ENCODE measurements around the gene SCARB1. TPM values are rescaled to one million over a fixed set of nuclear protein-coding genes. Genes with fewer than 3 reads are reported as not detected.
"Not testable (repeated sequence)": the region's sequence is repeated elsewhere in the genome, so short reads cannot be mapped to it uniquely, and the experiment has no call there.

SCARB1 gene, protein sequence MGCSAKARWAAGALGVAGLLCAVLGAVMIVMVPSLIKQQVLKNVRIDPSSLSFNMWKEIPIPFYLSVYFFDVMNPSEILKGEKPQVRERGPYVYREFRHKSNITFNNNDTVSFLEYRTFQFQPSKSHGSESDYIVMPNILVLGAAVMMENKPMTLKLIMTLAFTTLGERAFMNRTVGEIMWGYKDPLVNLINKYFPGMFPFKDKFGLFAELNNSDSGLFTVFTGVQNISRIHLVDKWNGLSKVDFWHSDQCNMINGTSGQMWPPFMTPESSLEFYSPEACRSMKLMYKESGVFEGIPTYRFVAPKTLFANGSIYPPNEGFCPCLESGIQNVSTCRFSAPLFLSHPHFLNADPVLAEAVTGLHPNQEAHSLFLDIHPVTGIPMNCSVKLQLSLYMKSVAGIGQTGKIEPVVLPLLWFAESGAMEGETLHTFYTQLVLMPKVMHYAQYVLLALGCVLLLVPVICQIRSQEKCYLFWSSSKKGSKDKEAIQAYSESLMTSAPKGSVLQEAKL
- total RNA-seq (2022): 104 and 106 TPM in 2 replicates
- percentile 72 among the genes with signal in this experiment for Bru-seq, nascent RNA
- percentile 75 among the genes with signal in this experiment for BruChase-seq, experiment 1, labeled RNA remaining after a 2-hour chase
- BruChase-seq, experiment 2, labeled RNA remaining after a 6-hour chase: percentile 79 among the genes with signal in this experiment
- long read RNA-seq, transcript SCARB1-201 (13 exons, 2,611 nt): major isoform, 76 of 134 reads
- long read RNA-seq, partial matches to known transcripts: 31 of 134 reads
- long read RNA-seq, other reads (novel, unspliced or antisense): 22 of 134 reads

GRCh38 chr12:124863416-124864325 is at the start of gene SCARB1:
SCARB1 (minus strand) TSS chr12:124863864; CDS start chr12:124863720, 144 bp downstream.
- Histone ChIP-seq H3K4me1 (peaks cover 17% of the 10 kb centered on the region), H3K27me3 (replicated peaks; ENCODE audit: control insufficient read depth, insufficient read depth, low read length) (no peaks in the 10 kb centered on the region), H3K4me3 (ENCODE audit: low read depth, low read length) (peak within 1 kb of the TSS; percentile 94), H3K36me3 (ENCODE audit: control insufficient read depth, insufficient read depth, low read length) (no peaks in the 10 kb centered on the region), H3K9me3 (no peaks in the 10 kb centered on the region)
- Mint-ChIP-seq H3K27me3 (ENCODE audit: insufficient read depth, unreplicated experiment) (no peaks in the 10 kb centered on the region), H3K4me1 (ENCODE audit: low read depth, unreplicated experiment) (peaks cover 38% of the 10 kb centered on the region), H3K4me3 (ENCODE audit: unreplicated experiment) (peak within 1 kb of the TSS; percentile 95), H3K36me3 (ENCODE audit: insufficient read depth, unreplicated experiment) (peaks cover 19% of the 10 kb centered on the region), H3K27ac (ENCODE audit: unreplicated experiment) (peak within 1 kb of the TSS; percentile 89), H3K9me3 (ENCODE audit: unreplicated experiment) (no peaks in the 10 kb centered on the region)
- BruUV-seq (replicated peaks): no TSS peak
- peak; percentile 86 to 92 for DNase-seq
- ChIA-PET POLR2A (interaction anchor here (1.0 to 1.3 kb wide), 2 partner anchors 22 to 36 kb away, joined by 4 to 5 read pairs; no protein-coding TSS in a partner anchor), CTCF (interaction anchor here (0.5 to 1.3 kb wide), 5 partner anchors 36 to 180 kb away, joined by 3 to 9 read pairs (median 4); no protein-coding TSS in a partner anchor)
- intact Hi-C loops (cut with micrococcal nuclease; ENCODE audit: unreplicated experiment): loop anchor here (1.0 to 2.0 kb wide), 3 partner anchors 21 to 43 kb away; no protein-coding TSS in a partner anchor
- TF ChIP-seq, protein P1, sequence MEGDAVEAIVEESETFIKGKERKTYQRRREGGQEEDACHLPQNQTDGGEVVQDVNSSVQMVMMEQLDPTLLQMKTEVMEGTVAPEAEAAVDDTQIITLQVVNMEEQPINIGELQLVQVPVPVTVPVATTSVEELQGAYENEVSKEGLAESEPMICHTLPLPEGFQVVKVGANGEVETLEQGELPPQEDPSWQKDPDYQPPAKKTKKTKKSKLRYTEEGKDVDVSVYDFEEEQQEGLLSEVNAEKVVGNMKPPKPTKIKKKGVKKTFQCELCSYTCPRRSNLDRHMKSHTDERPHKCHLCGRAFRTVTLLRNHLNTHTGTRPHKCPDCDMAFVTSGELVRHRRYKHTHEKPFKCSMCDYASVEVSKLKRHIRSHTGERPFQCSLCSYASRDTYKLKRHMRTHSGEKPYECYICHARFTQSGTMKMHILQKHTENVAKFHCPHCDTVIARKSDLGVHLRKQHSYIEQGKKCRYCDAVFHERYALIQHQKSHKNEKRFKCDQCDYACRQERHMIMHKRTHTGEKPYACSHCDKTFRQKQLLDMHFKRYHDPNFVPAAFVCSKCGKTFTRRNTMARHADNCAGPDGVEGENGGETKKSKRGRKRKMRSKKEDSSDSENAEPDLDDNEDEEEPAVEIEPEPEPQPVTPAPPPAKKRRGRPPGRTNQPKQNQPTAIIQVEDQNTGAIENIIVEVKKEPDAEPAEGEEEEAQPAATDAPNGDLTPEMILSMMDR (IDR thresholded peaks at IDR 0.05; ENCODE audit: insufficient read depth in 1 of 2, low read depth in 1 of 2, low read length in 1 of 2, severe bottlenecking in 1 of 2, unreplicated experiment in 1 of 2): peak; percentile 15 to 36

- POLR2A ChIA-PET; H3K9me3 ChIP-seq; H3K27me3 Mint-ChIP-seq (ENCODE audit: insufficient read depth, unreplicated experiment); H3K9me3 Mint-ChIP-seq (ENCODE audit: unreplicated experiment); intact Hi-C loops (cut with micrococcal nuclease; ENCODE audit: unreplicated experiment); H3K27me3 ChIP-seq (replicated peaks; ENCODE audit: control insufficient read depth, insufficient read depth, low read length); CTCF ChIA-PET; H3K36me3 ChIP-seq (ENCODE audit: control insufficient read depth, insufficient read depth, low read length); DNase-seq: not testable (repeated sequence)
- Mint-ChIP-seq H3K27ac (ENCODE audit: unreplicated experiment) (peak overlapping the region; percentile 100), H3K4me1 (ENCODE audit: low read depth, unreplicated experiment) (peaks cover 46% of the 10 kb centered on the region), H3K36me3 (ENCODE audit: insufficient read depth, unreplicated experiment) (peaks cover 83% of the 10 kb centered on the region), H3K4me3 (ENCODE audit: unreplicated experiment) (peak overlapping the region; percentile 98)
- TSS peak; percentile 39 for BruUV-seq (replicated peaks)
- Histone ChIP-seq H3K4me3 (ENCODE audit: low read depth, low read length) (peak overlapping the region; percentile 11; the same call in 1 of the 2 replicates), H3K4me1 (peaks cover 31% of the 10 kb centered on the region)
Measured at GRCh38 chr12:124912529-124913287, 49.0 kb upstream of the SCARB1 start.

DNA sequence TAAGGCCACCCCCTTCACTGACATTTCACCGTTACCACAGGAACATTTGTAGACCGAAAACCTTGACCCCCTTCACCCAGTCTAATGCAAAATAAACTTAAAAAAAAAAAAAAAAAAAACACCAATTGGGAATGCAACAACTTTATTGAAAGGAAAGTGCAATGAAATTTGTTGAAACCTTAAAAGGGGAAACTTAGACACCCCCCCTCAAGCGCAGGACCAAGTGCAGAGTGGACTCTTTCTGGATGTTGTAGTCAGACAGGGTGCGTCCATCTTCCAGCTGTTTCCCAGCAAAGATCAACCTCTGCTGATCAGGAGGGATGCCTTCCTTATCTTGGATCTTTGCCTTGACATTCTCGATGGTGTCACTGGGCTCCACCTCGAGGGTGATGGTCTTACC is 47.9 kb upstream of the SCARB1 start:
- CTCF ChIA-PET: interaction anchor here (1.4 kb wide), 1 partner anchor 28 kb away, joined by 4 read pairs; no protein-coding TSS in a partner anchor
- H3K4me1 ChIP-seq: peaks cover 29% of the 10 kb centered on the region

More for the DNA sequence above, 47.9 kb upstream of the SCARB1 start:
- intact Hi-C loops (cut with micrococcal nuclease; ENCODE audit: unreplicated experiment); DNase-seq; H3K9me3 Mint-ChIP-seq (ENCODE audit: unreplicated experiment); POLR2A ChIA-PET; H3K27me3 Mint-ChIP-seq (ENCODE audit: insufficient read depth, unreplicated experiment); BruUV-seq (replicated peaks); H3K4me3 ChIP-seq (ENCODE audit: low read depth, low read length); H3K36me3 ChIP-seq (ENCODE audit: control insufficient read depth, insufficient read depth, low read length); H3K27me3 ChIP-seq (replicated peaks; ENCODE audit: control insufficient read depth, insufficient read depth, low read length); H3K9me3 ChIP-seq: not testable (repeated sequence)
- H3K4me3 Mint-ChIP-seq (ENCODE audit: unreplicated experiment): peak overlapping the region; percentile 47
- peaks cover 72% of the 10 kb centered on the region for H3K36me3 Mint-ChIP-seq (ENCODE audit: insufficient read depth, unreplicated experiment)
- H3K4me1 Mint-ChIP-seq (ENCODE audit: low read depth, unreplicated experiment): peaks cover 47% of the 10 kb centered on the region
- H3K27ac Mint-ChIP-seq (ENCODE audit: unreplicated experiment): peak overlapping the region; percentile 61
